Nephron (organoid): ENCODE measurements around the gene MAT2B.
A peak's percentile ranks its signal among the peaks of the same experiment; 100 is the strongest.

ENCODE experiments used
- H3K27ac Mint-ChIP-seq, 3 experiments: 2 replicates each; pipeline ENCODE4 v1.8.0; 2020; ENCODE audit warnings: mixed read lengths in 3 of 3, mild to moderate bottlenecking in 2 of 3, moderate library complexity in 1 of 3
- H3K27me3 Mint-ChIP-seq: 2 replicates; pipeline ENCODE4 v1.8.0; 2021; ENCODE audit warnings: low read depth, mild to moderate bottlenecking, moderate library complexity, mixed read lengths
- H3K36me3 Mint-ChIP-seq: 2 replicates; pipeline ENCODE4 v1.8.0; 2020; ENCODE audit warnings: low read depth, mixed read lengths
- H3K4me1 Mint-ChIP-seq: 2 replicates; pipeline ENCODE4 v1.8.0; 2020; ENCODE audit warnings: mixed read lengths
- H3K4me3 Mint-ChIP-seq, 3 experiments: 2 replicates each; pipeline ENCODE4 v1.8.0; 2020; ENCODE audit warnings: mild to moderate bottlenecking in 3 of 3, mixed read lengths in 3 of 3, moderate library complexity in 2 of 3
- H3K9me3 Mint-ChIP-seq: 2 replicates; pipeline ENCODE4 v1.8.0; 2020; ENCODE audit warnings: mixed read lengths
- TF ChIP-seq, protein P1 (sequence below), 3 experiments: fragments of 200-600 bp; sonication (generic); IDR thresholded peaks; one replicate each; pipeline ENCODE4 v1.5.0; 2021; ENCODE audit warnings: antibody characterized with exemption in 3 of 3; ENCODE audit not compliant: unreplicated experiment in 3 of 3

MAT2B gene

GRCh38 chr5:163563112-163563511 is 57.7 kb downstream of the MAT2B start:
- H3K36me3 Mint-ChIP-seq = no peaks in the 10 kb centered on the region
- TF ChIP-seq, protein P1, sequence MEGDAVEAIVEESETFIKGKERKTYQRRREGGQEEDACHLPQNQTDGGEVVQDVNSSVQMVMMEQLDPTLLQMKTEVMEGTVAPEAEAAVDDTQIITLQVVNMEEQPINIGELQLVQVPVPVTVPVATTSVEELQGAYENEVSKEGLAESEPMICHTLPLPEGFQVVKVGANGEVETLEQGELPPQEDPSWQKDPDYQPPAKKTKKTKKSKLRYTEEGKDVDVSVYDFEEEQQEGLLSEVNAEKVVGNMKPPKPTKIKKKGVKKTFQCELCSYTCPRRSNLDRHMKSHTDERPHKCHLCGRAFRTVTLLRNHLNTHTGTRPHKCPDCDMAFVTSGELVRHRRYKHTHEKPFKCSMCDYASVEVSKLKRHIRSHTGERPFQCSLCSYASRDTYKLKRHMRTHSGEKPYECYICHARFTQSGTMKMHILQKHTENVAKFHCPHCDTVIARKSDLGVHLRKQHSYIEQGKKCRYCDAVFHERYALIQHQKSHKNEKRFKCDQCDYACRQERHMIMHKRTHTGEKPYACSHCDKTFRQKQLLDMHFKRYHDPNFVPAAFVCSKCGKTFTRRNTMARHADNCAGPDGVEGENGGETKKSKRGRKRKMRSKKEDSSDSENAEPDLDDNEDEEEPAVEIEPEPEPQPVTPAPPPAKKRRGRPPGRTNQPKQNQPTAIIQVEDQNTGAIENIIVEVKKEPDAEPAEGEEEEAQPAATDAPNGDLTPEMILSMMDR (IDR thresholded peaks at IDR 0.05; ENCODE audit: unreplicated experiment in 3 of 3) = no peak
- H3K27ac Mint-ChIP-seq = no peak overlapping the region
- peaks cover 21% of the 10 kb centered on the region for H3K4me1 Mint-ChIP-seq
- H3K27me3 Mint-ChIP-seq = peaks cover 63% of the 10 kb centered on the region
- no peaks in the 10 kb centered on the region for H3K9me3 Mint-ChIP-seq
- H3K4me3 Mint-ChIP-seq = no peak overlapping the region

DNA sequence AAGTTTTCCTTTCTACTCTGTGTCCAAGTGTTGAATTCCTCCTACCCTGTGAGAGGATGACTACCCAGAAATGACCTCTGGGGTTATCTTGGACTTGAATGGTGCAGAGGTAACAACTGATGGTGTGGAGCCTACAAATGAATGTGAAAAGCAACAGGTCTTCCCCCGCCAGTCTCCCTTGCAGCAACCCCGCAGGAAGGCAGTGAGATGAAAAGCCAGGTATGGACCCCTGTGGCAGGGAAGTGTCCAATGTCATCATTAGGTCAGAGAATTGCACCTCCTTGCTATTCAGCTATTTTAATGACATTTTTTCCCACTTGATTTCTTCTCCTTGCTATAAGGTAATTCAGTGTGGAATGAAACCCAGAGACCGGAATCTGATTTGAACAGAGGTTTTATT is 58.5 kb downstream of the MAT2B start:
- Mint-ChIP-seq H3K4me3 (no peak overlapping the region), H3K27me3 (peaks cover 62% of the 10 kb centered on the region), H3K27ac (no peak overlapping the region), H3K36me3 (no peaks in the 10 kb centered on the region), H3K4me1 (peaks cover 21% of the 10 kb centered on the region), H3K9me3 (no peaks in the 10 kb centered on the region)
- TF ChIP-seq, protein P1 (IDR thresholded peaks at IDR 0.05; ENCODE audit: unreplicated experiment in 3 of 3) = no peak

DNA sequence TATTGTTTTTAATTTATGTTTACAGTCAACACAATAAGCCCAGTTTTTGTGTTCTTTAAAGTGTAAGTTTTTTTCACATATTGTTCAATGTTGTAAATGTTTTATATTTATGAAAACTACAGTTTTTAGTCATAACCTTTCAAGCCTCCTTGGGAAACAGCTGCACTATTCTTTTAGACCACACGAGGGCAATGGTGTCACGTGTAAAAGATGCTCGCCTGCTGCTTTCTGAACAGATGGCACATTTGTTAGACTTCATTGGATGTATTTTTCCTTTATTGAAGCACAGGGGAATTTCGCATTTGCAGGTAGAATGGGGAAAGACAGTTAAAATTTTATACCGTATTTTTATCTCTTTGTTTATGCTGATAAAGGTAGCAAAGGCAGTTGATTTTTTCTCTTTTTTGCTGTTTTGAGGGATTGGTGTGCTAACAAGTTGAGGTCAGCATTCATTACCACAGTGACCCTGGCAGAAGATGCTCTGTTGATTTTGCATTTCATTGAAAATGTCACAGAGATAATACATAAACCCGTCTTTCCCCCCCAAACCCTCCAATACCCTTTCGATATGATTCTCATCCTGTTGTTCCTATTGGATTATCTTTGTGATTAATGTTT is 59.0 kb downstream of the MAT2B start:
- H3K27me3 Mint-ChIP-seq = peaks cover 64% of the 10 kb centered on the region
- TF ChIP-seq, protein P1 (IDR thresholded peaks at IDR 0.05; ENCODE audit: unreplicated experiment in 3 of 3) = peak; percentile 82 to 94 (median 91)
- peak overlapping the region; percentile 9 to 49 (median 49) for H3K4me3 Mint-ChIP-seq
- no peaks in the 10 kb centered on the region for H3K9me3 Mint-ChIP-seq
- peaks cover 25% of the 10 kb centered on the region for H3K4me1 Mint-ChIP-seq
- no peaks in the 10 kb centered on the region for H3K36me3 Mint-ChIP-seq
- H3K27ac Mint-ChIP-seq = no peak overlapping the region

- H3K36me3 Mint-ChIP-seq = no peaks in the 10 kb centered on the region
- H3K4me1 Mint-ChIP-seq = peaks cover 25% of the 10 kb centered on the region
- peak overlapping the region; percentile 67 to 74 (median 72) for H3K4me3 Mint-ChIP-seq
- TF ChIP-seq, protein P1 (IDR thresholded peaks at IDR 0.05; ENCODE audit: unreplicated experiment in 3 of 3) = no peak
- no peaks in the 10 kb centered on the region for H3K9me3 Mint-ChIP-seq
- H3K27ac Mint-ChIP-seq = no peak overlapping the region
- H3K27me3 Mint-ChIP-seq = peaks cover 69% of the 10 kb centered on the region
Measured at GRCh38 chr5:163565492-163565891, 60.1 kb downstream of the MAT2B start.

- H3K9me3 Mint-ChIP-seq = no peaks in the 10 kb centered on the region
- no peak overlapping the region for H3K27ac Mint-ChIP-seq
- peaks cover 69% of the 10 kb centered on the region for H3K27me3 Mint-ChIP-seq
- TF ChIP-seq, protein P1 (IDR thresholded peaks at IDR 0.05; ENCODE audit: unreplicated experiment in 3 of 3) = no peak
- peaks cover 25% of the 10 kb centered on the region for H3K4me1 Mint-ChIP-seq
- H3K4me3 Mint-ChIP-seq = peak overlapping the region; percentile 67 to 74 (median 72)
- no peaks in the 10 kb centered on the region for H3K36me3 Mint-ChIP-seq
Measured at GRCh38 chr5:163565931-163566608, 60.7 kb downstream of the MAT2B start.

- peak overlapping the region; percentile 2 to 24 (median 15) for H3K4me3 Mint-ChIP-seq
- H3K27me3 Mint-ChIP-seq = peaks cover 69% of the 10 kb centered on the region
- H3K9me3 Mint-ChIP-seq = no peaks in the 10 kb centered on the region
- H3K27ac Mint-ChIP-seq = no peak overlapping the region
- TF ChIP-seq, protein P1 (IDR thresholded peaks at IDR 0.05; ENCODE audit: unreplicated experiment in 3 of 3) = no peak
- H3K4me1 Mint-ChIP-seq = peaks cover 28% of the 10 kb centered on the region
- no peaks in the 10 kb centered on the region for H3K36me3 Mint-ChIP-seq
Measured at GRCh38 chr5:163566678-163567077, 61.3 kb downstream of the MAT2B start.
